Mammary epithelial cell (primary cell): ENCODE results near the gene SUSD3.

Source experiments
- CTCF ChIP-seq, 2 donors: IDR thresholded peaks in 1 of 2; conservative IDR thresholded peaks in 1 of 2; 2 replicates each; pipeline ENCODE4 v1.5.1; 2011 to 2012; ENCODE audit warnings: inconsistent platforms in 2 of 2, low read length in 2 of 2, mild to moderate bottlenecking in 2 of 2, control low read depth in 1 of 2, low read depth in 1 of 2; ENCODE audit not compliant: insufficient read depth in 1 of 2; ENCODE audit errors: extremely low read depth in 1 of 2
- EZH2 ChIP-seq: IDR thresholded peaks from 2 replicates; pipeline ENCODE4 v1.6.1; 2012; ENCODE audit warnings: low read length, inconsistent platforms, borderline replicate concordance

GRCh38 chr9:93057042-93057702 lies 1.3 kb upstream of the SUSD3 start:
- TF ChIP-seq CTCF (conservative IDR thresholded peaks at IDR 0.05 in 1 of 2, IDR thresholded peaks at IDR 0.05 in 1 of 2; ENCODE audit: extremely low read depth in 1 of 2, insufficient read depth in 1 of 2, low read depth in 1 of 2, low read length in 2 of 2) (no peak), EZH2 (no peak)
